K562 (cell line): ENCODE measurements around the gene ING2. TPM values are rescaled to one million over a fixed set of nuclear protein-coding genes. Genes with fewer than 3 reads are reported as not detected.
"Not testable (repeated sequence)": the region's sequence is repeated elsewhere in the genome, so short reads cannot be mapped to it uniquely, and the experiment has no call there.

Experiments
- ATAC-seq: fragments of 200-7000 bp; cut with Tn5 transposase; 3 replicates; pipeline ENCODE4 v1.9.1; 2020; ENCODE audit warnings: moderate library complexity
- BruUV-seq: library from RNA; stranded (reverse); fragments of 400-500 nt; replicated peaks from 2 replicates; lab custom pipeline; 2021; lab: Mats Ljungman, UMichigan
- CTCF ChIA-PET: fragments of 300-600 bp; formaldehyde crosslinking; extraction: SDS; loops from one replicate; lab custom pipeline; 2021; ENCODE audit warnings: low intra/inter-chr PET ratio; lab: Yijun Ruan, JAX
- POLR2A ChIA-PET: fragments of 300-600, 350-650 bp; sonication (Branson Sonifier 250); formaldehyde crosslinking; extraction: SDS; loops from one replicate; lab custom pipeline; 2021; ENCODE audit warnings: antibody characterized with exemption, inconsistent platforms; lab: Yijun Ruan, JAX
- DNase-seq, 4 experiments: peaks; one replicate each; pipeline versions ENCODE4 v3.0.0 to v3.0.0-alpha.2; 2011 to 2018; ENCODE audit warnings: low spot score in 3 of 4, mixed read lengths in 3 of 4; ENCODE audit errors: extremely low read depth in 1 of 4
- FAIRE-seq: peaks from 2 replicates; lab custom pipeline; 2011; peaks lifted over from hg19 to GRCh38; lab: Jason Lieb, UNC
- H2AFZ ChIP-seq: 2 replicates; pipeline ENCODE4 v1.6.0; 2011; ENCODE audit warnings: low read depth, low read length, control low read depth, inconsistent platforms
- H3K27ac ChIP-seq: fragments of 200-600 bp; 3 replicates; pipeline ENCODE4 v1.8.0; 2011; ENCODE audit warnings: low read depth, mild to moderate bottlenecking, control low read depth, inconsistent platforms, low read length, moderate library complexity, mixed read lengths; ENCODE audit errors: extremely low read depth
- H3K27me3 ChIP-seq, 2 experiments: fragments of 300-600 bp in 1 of 2; 2 replicates in 1 of 2; 3 replicates in 1 of 2; pipeline versions ENCODE4 v1.6.0 to v1.8.0; 2011; ENCODE audit warnings: inconsistent platforms in 2 of 2, low read length in 2 of 2, mild to moderate bottlenecking in 1 of 2, mixed read lengths in 1 of 2, moderate library complexity in 1 of 2; ENCODE audit not compliant: control insufficient read depth in 2 of 2, insufficient read depth in 2 of 2
- H3K36me3 ChIP-seq: fragments of 300-600 bp; 3 replicates; pipeline ENCODE4 v1.8.0; 2011; ENCODE audit warnings: mild to moderate bottlenecking, low read length, inconsistent platforms; ENCODE audit not compliant: control insufficient read depth, insufficient read depth
- H3K4me1 ChIP-seq, 2 experiments: fragments of 200-600 bp in 1 of 2; replicated peaks in 1 of 2; 2 replicates in 1 of 2; 3 replicates in 1 of 2; pipeline versions ENCODE4 v1.5.1 to v1.8.0; 2011; ENCODE audit warnings: inconsistent platforms in 2 of 2, low read length in 2 of 2, mild to moderate bottlenecking in 1 of 2, mixed read lengths in 1 of 2, moderate library complexity in 1 of 2; ENCODE audit not compliant: control insufficient read depth in 2 of 2, insufficient read depth in 2 of 2
- H3K4me2 ChIP-seq: 2 replicates; pipeline ENCODE4 v1.6.1; 2011; ENCODE audit warnings: low read length, control low read depth, inconsistent platforms, mixed read lengths; ENCODE audit not compliant: insufficient read depth
- H3K4me3 ChIP-seq: fragments of 200-600 bp; sonication (generic), shearing (Covaris generic); 2 replicates; pipeline ENCODE4 v1.5.1; 2016; ENCODE audit warnings: control low read depth, inconsistent platforms
- H3K79me2 ChIP-seq: fragments of 200-600 bp; 3 replicates; pipeline ENCODE4 v1.8.0; 2011; ENCODE audit warnings: low read length, inconsistent platforms; ENCODE audit not compliant: control insufficient read depth, insufficient read depth
- H3K9ac ChIP-seq, 2 experiments: 2 replicates each; pipeline versions ENCODE4 v1.6.0 to v1.6.1; 2011; ENCODE audit warnings: low read depth in 2 of 2, low read length in 2 of 2, control low read depth in 1 of 2, inconsistent platforms in 1 of 2, mild to moderate bottlenecking in 1 of 2, mixed read lengths in 1 of 2; ENCODE audit not compliant: insufficient read depth in 1 of 2
- H3K9me1 ChIP-seq: one replicate; pipeline ENCODE4 v1.6.0; 2011; ENCODE audit warnings: inconsistent platforms, mild to moderate bottlenecking, low read length, moderate library complexity; ENCODE audit not compliant: control insufficient read depth, insufficient read depth
- H3K9me3 ChIP-seq: replicated peaks from 2 replicates; pipeline ENCODE4 v1.5.1; 2011; ENCODE audit warnings: low read depth, low read length, inconsistent platforms; ENCODE audit not compliant: control insufficient read depth, insufficient read depth
- H4K20me1 ChIP-seq: replicated peaks from 2 replicates; pipeline ENCODE4 v1.6.1; 2011; ENCODE audit warnings: low read length, inconsistent platforms, mixed read lengths; ENCODE audit not compliant: control insufficient read depth, insufficient read depth
- ASH1L ChIP-seq: fragments of 450-650 bp; IDR thresholded peaks from 2 replicates; pipeline ENCODE4 v1.6.1; 2018; ENCODE audit warnings: borderline replicate concordance, mild to moderate bottlenecking, low read depth; ENCODE audit not compliant: partially characterized antibody
- C11orf30 ChIP-seq: fragments of 450-650 bp; IDR thresholded peaks from 2 replicates; pipeline ENCODE4 v1.6.1; 2016; ENCODE audit warnings: low read depth, mild to moderate bottlenecking
- MAFG ChIP-seq: fragments of 450-650 bp; conservative IDR thresholded peaks from 2 replicates; pipeline ENCODE4 v1.6.1; 2016; ENCODE audit warnings: missing genetic modification characterization, missing compliant biosample characterization
- MAFK ChIP-seq: IDR thresholded peaks from 2 replicates; pipeline ENCODE4 v1.6.1; 2011; ENCODE audit warnings: low read length, improper control_type of control experiment
- MBD2 ChIP-seq: sonication (generic); IDR thresholded peaks from 2 replicates; pipeline ENCODE4 v1.6.1; 2016; ENCODE audit warnings: low read depth, borderline replicate concordance
- NFYB ChIP-seq: IDR thresholded peaks from 2 replicates; pipeline ENCODE4 v1.6.1; 2011; ENCODE audit warnings: mild to moderate bottlenecking, moderate library complexity; ENCODE audit not compliant: insufficient read length; ENCODE audit errors: extremely low read depth
- RBM25 ChIP-seq: fragments of 200-400 bp; formaldehyde crosslinking; IDR thresholded peaks from 2 replicates; pipeline ENCODE4 v1.6.1; 2018; ENCODE audit warnings: low read length, low read depth, moderate library complexity; ENCODE audit not compliant: severe bottlenecking
- ZNF316 ChIP-seq: fragments of 450-650 bp; IDR thresholded peaks from 2 replicates; pipeline ENCODE4 v1.6.1; 2016
- WGBS: fragments of 100-300 bp; shearing (Covaris generic); methylation state at CpG from one replicate; pipeline ENCODE4 v1.1.6; 2016; ENCODE audit warnings: low coverage, mixed read lengths; ENCODE audit not compliant: insufficient coverage; ENCODE audit errors: missing lambda C conversion rate; 5-methylcytosine and 5-hydroxymethylcytosine counted together
- in situ Hi-C: fragments of 300-500 bp; cut with MboI; formaldehyde crosslinking; loops from 4 replicates; pipeline ENCODE4 v1.15.0; 2018; ENCODE audit warnings: inconsistent platforms, mixed read lengths
- intact Hi-C: fragments of 100-400 bp; cut with micrococcal nuclease; formaldehyde crosslinking; loops from 2 replicates; pipeline ENCODE4 v1.14.2; 2022
- polyA plus RNA-seq, 8 experiments: library from polyadenylated mRNA; depleted of rRNA in 4 of 8; stranded (reverse) in 5 of 8; unstranded in 3 of 8; fragments of >200 nt; fragmentation: Nextera tagmentation in 2 of 8; fragmentation: Illumina TruSeq in 1 of 8; extraction: Ambion mirVana in 2 of 8; extraction: Trizol in 1 of 8; gene quantifications; 2 replicates each; pipeline versions ENCODE4 v1.2.1 to v1.2.3, GENCODE V29; 2011 to 2014; ENCODE audit warnings: inconsistent platforms in 1 of 8, missing spikeins in 1 of 8
- total RNA-seq, 7 experiments: library from RNA; depleted of rRNA in 6 of 7; stranded (reverse); fragments of >200 nt in 6 of 7; fragmentation: Illumina TruSeq in 2 of 7; extraction: Trizol in 2 of 7; gene quantifications; 2 replicates each; pipeline versions ENCODE4 v1.2.1 to v1.2.3, GENCODE V29; 2011 to 2021; ENCODE audit warnings: low replicate concordance in 1 of 7

The ING2 gene
- total and polyA plus RNA-seq, 9 of the 15 experiments (the other 6 are each of a cell fraction or from before 2014, with no cell fraction given) = 2.9 to 21.4 (median 12.4) TPM

- DNase-seq, H3K27me3 ChIP-seq, FAIRE-seq, H3K4me1 ChIP-seq, H3K9me3 ChIP-seq, BruUV-seq, H4K20me1 ChIP-seq, H2AFZ ChIP-seq, H3K9ac ChIP-seq, ATAC-seq, H3K4me2 ChIP-seq, H3K4me3 ChIP-seq, H3K27ac ChIP-seq, H3K79me2 ChIP-seq, CTCF ChIA-PET, H3K36me3 ChIP-seq, H3K9me1 ChIP-seq, intact Hi-C loops: not testable (repeated sequence)
- WGBS = 43% methylated on average over 9 of the region's 11 CpGs
- in situ Hi-C loops = loop anchor here (25.0 kb wide), 1 partner anchor 698 kb away; no protein-coding TSS in a partner anchor
- POLR2A ChIA-PET = interaction anchor here (0.8 to 2.7 kb wide), 3 partner anchors 17 to 20 kb away, joined by 3 to 8 read pairs (median 3); partner anchors contain the start of gene CDKN2AIP
- TF ChIP-seq ASH1L (peak; percentile 60), ZNF316 (peak; percentile 79), NFYB (peak; percentile 71), RBM25 (peak; percentile 23), MAFK (0 out of 2 replicates have a peak, but pooled peaks have one; percentile 5), MAFG (peak; percentile 44), C11orf30 (peak; percentile 54), MBD2 (peak; percentile 48; the same call in 1 of the 2 replicates)
These were observed 40.8 kb upstream of the ING2 start for GRCh38 chr4:183463903-183464619.
